Osteocyte (in vitro differentiated cells): ENCODE data around the gene NUDT3. TPM values are rescaled to one million over a fixed set of nuclear protein-coding genes. Genes with fewer than 3 reads are reported as not detected.
"Not testable (repeated sequence)": the region's sequence is repeated elsewhere in the genome, so short reads cannot be mapped to it uniquely, and the experiment has no call there.

ENCODE experiments used
- DNase-seq: peaks from one replicate; pipeline ENCODE4 v3.0.0; 2021; ENCODE audit warnings: mixed read lengths; ENCODE audit not compliant: unreplicated experiment; ENCODE audit errors: extremely low spot score
- H3K27ac Mint-ChIP-seq: one replicate; pipeline ENCODE4 v1.8.0; 2021; ENCODE audit warnings: mild to moderate bottlenecking, mixed read lengths; ENCODE audit not compliant: unreplicated experiment
- H3K27me3 Mint-ChIP-seq: one replicate; pipeline ENCODE4 v1.8.0; 2021; ENCODE audit warnings: mixed read lengths; ENCODE audit not compliant: unreplicated experiment
- H3K36me3 Mint-ChIP-seq: one replicate; pipeline ENCODE4 v1.8.0; 2021; ENCODE audit warnings: mixed read lengths; ENCODE audit not compliant: unreplicated experiment
- H3K4me1 Mint-ChIP-seq: one replicate; pipeline ENCODE4 v1.8.0; 2021; ENCODE audit warnings: mixed read lengths; ENCODE audit not compliant: unreplicated experiment
- H3K4me3 Mint-ChIP-seq: one replicate; pipeline ENCODE4 v1.8.0; 2021; ENCODE audit warnings: mild to moderate bottlenecking, moderate library complexity, mixed read lengths; ENCODE audit not compliant: unreplicated experiment
- H3K9me3 Mint-ChIP-seq: one replicate; pipeline ENCODE4 v1.8.0; 2021; ENCODE audit warnings: mixed read lengths; ENCODE audit not compliant: unreplicated experiment
- total RNA-seq: library from RNA; stranded (reverse); gene quantifications from 2 replicates; pipeline ENCODE4 v1.2.1, GENCODE V29; 2021
- TF ChIP-seq, protein P1 (sequence below): fragments of 200-600 bp; sonication (generic); IDR thresholded peaks from 2 replicates; pipeline ENCODE4 v1.5.0; 2021; ENCODE audit warnings: antibody characterized with exemption, mild to moderate bottlenecking, moderate library complexity

NUDT3 gene
- total RNA-seq, 1 donor from 2014 or later: 32.0 TPM

DNA sequence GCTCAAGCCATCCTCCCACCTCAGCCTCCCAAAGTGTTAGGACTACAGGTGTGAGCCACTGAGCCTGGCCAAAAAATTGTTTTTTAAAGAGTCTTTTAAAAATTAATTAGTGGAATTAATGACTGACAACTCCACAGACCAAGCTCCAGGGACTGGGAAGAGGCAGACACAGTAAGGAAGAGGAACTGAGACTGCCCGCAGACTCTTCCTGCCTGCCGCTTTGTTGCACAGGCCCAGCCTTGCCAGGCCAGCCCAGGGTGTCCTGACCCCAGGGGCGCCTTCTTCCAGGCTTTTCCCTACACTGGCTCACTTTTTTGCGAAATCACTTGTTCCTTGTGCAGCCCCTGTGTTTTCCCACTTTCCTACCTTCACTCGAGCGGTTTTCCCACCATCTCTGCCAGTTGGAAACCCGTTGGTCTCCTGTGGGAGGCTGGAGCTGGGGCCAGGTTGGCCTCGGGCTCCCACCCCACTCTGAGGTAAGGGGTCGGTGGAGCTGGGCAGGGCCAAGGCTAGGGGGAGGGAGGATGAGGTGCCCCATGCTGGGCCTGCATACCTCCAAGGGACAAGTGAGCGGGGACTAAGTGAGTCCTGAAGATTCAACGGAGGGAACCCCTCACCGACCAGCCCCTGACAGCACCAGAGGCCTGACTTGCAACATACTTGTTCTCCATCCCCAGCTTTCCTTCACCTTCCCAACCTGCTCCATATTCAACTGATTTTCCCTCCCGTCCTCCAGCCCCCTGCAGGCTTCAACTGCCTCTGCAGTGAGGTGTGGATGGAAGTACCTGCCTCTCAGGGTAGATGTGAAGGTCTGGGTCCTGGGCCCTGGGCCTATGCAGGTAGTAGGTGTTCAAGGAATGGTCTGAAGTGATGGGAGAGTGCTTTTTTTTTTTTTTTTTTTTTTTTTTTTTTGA, 120.2 kb downstream of the NUDT3 start:
- H3K4me3 Mint-ChIP-seq: no peak overlapping the region
- H3K36me3 Mint-ChIP-seq: no peaks in the 10 kb centered on the region
- no peak overlapping the region for H3K27ac Mint-ChIP-seq
- DNase-seq: no peak
- no peaks in the 10 kb centered on the region for H3K9me3 Mint-ChIP-seq
- no peaks in the 10 kb centered on the region for H3K27me3 Mint-ChIP-seq
- TF ChIP-seq, protein P1, sequence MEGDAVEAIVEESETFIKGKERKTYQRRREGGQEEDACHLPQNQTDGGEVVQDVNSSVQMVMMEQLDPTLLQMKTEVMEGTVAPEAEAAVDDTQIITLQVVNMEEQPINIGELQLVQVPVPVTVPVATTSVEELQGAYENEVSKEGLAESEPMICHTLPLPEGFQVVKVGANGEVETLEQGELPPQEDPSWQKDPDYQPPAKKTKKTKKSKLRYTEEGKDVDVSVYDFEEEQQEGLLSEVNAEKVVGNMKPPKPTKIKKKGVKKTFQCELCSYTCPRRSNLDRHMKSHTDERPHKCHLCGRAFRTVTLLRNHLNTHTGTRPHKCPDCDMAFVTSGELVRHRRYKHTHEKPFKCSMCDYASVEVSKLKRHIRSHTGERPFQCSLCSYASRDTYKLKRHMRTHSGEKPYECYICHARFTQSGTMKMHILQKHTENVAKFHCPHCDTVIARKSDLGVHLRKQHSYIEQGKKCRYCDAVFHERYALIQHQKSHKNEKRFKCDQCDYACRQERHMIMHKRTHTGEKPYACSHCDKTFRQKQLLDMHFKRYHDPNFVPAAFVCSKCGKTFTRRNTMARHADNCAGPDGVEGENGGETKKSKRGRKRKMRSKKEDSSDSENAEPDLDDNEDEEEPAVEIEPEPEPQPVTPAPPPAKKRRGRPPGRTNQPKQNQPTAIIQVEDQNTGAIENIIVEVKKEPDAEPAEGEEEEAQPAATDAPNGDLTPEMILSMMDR: no peak
- H3K4me1 Mint-ChIP-seq: no peaks in the 10 kb centered on the region

DNA sequence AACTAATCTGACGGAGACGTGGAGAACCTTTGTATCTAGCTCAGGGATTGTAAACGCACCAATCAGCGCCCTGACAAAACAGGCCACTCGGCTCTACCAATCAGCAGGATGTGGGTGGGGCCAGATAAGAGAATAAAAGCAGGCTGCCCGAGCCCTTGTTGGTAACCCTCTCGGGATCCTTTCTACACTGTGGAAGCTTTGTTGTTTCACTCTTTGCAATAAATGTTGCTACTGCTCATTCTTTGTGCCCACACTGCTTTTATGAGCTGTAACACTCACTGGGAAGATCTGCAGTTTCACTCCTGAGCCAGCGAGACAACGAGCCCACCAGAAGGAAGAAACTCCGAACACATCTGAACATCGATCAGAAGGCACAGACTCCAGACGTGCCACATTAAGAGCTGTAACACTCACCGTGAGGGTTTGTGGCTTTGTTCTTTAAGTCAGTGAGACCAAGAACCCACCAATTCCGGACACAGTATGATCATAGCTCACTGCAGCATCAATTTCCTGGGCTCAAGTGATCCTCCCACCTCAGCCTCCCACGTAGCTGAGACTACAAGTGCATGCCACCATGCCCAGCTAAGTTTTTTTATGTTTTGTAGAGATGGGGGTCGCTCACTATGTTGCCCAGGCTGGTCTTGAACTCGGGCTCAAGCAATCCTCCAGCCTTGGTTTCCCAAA, 122.7 kb downstream of the NUDT3 start:
- H3K9me3 Mint-ChIP-seq: peaks cover 13% of the 10 kb centered on the region
- not testable (repeated sequence) for H3K27ac Mint-ChIP-seq, H3K27me3 Mint-ChIP-seq, H3K36me3 Mint-ChIP-seq, H3K4me1 Mint-ChIP-seq, H3K4me3 Mint-ChIP-seq, DNase-seq

DNA sequence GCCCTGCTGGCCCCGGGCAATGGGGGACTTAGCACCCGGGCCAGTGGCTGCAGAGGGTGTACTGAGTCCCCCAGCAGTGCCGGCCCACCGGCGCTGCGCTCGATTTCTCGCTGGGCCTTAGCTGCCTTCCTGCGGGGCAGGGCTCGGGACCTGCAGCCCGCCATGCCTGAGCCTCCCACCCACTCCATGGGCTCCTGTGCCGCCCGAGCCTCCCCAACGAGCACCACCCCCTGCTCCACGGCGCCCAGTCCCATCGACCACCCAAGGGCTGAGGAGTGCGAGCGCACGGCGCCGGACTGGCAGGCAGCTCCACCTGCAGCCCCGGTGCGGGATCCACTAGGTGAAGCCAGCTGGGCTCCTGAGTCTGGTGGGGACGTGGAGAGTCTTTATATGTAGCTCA, 123.3 kb downstream of the NUDT3 start:
- H3K4me3 Mint-ChIP-seq, H3K27me3 Mint-ChIP-seq, H3K27ac Mint-ChIP-seq, DNase-seq, H3K4me1 Mint-ChIP-seq, H3K36me3 Mint-ChIP-seq: not testable (repeated sequence)
- H3K9me3 Mint-ChIP-seq: peaks cover 13% of the 10 kb centered on the region

DNA sequence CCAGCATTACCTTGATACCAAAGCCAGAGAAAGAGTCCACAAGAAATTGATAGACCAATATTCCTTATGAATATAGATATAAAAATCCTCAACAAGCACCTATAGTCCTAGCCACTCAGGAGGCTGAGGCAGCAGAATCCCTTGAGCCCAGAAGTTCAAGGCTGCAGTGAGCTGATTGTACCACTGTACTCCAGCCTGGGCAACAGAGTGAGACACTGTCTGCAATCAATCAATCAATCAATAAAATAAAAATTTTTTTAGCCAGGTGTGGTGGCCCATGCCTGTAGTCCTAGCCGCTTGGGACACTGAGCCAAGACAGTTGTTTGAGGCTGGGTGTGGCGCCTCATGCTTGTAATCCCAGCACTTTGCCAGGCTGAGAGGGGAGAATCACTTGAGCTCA, 124.7 kb downstream of the NUDT3 start:
- H3K4me3 Mint-ChIP-seq: no peak overlapping the region
- H3K27ac Mint-ChIP-seq: no peak overlapping the region
- TF ChIP-seq, protein P1: no peak
- DNase-seq: no peak
- H3K36me3 Mint-ChIP-seq: peaks cover 11% of the 10 kb centered on the region
- no peaks in the 10 kb centered on the region for H3K27me3 Mint-ChIP-seq
- H3K9me3 Mint-ChIP-seq: peaks cover 21% of the 10 kb centered on the region
- H3K4me1 Mint-ChIP-seq: no peaks in the 10 kb centered on the region

DNA sequence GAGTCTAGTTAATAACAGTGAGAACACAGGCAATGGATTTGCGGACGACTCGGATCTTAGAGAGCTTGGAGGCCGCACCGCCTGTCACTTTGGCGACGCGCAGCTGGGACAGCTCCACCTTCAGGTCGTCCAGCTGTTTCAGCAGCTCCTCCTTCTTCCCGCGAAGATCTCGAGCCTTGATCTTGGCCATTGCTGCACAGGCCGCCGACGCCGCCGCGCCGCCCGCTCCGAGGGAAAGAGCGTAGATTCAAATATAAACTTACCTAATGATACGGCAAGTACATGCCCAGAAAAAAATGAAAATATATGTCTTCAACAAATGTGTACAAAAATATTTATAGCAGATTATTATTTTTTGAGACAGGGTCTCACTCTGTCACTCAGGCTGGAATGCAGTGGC, 129.0 kb downstream of the NUDT3 start:
- peaks cover 12% of the 10 kb centered on the region for H3K36me3 Mint-ChIP-seq
- not testable (repeated sequence) for DNase-seq, H3K4me3 Mint-ChIP-seq, H3K27me3 Mint-ChIP-seq, H3K27ac Mint-ChIP-seq, H3K4me1 Mint-ChIP-seq
- peaks cover 23% of the 10 kb centered on the region for H3K9me3 Mint-ChIP-seq

DNA sequence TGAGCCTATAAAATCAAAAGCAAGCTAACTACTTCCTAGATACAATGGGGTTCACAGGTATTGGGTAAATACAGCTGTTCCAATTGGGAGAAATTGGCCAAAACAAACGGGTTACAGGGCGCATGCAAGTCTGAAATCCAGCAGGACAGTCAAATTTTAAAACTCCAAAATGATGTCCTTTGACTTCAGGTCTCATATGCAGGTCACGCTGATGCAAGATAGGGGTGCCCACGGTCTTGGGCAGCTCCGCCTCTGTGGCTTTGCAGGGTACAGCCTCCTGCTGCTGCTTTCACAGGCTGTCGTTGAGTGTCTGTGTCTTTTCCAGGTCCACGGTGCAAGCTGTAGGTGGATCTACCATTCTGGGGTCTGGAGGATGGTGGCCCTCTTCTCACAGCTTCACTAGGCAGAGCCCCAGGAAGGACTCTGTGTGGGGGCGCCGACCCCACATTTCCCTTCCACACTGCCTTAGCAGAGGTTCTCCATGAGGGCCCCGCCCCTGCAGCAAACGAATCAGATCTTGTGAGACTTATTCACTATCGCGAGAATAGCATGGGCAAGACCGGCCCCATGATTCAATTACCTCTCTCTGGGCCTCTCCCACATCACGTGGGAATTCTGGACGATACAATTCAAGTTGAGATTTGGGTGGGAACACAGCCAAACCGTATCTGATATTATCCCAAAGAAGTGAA, 131.7 kb downstream of the NUDT3 start:
- Mint-ChIP-seq H3K4me3 (no peak overlapping the region), H3K27me3 (no peaks in the 10 kb centered on the region), H3K36me3 (peaks cover 12% of the 10 kb centered on the region), H3K27ac (no peak overlapping the region), H3K4me1 (no peaks in the 10 kb centered on the region), H3K9me3 (peaks cover 18% of the 10 kb centered on the region)
- TF ChIP-seq, protein P1: no peak
- no peak for DNase-seq
